Measurements from ENCODE around the gene IL5.

DNA sequence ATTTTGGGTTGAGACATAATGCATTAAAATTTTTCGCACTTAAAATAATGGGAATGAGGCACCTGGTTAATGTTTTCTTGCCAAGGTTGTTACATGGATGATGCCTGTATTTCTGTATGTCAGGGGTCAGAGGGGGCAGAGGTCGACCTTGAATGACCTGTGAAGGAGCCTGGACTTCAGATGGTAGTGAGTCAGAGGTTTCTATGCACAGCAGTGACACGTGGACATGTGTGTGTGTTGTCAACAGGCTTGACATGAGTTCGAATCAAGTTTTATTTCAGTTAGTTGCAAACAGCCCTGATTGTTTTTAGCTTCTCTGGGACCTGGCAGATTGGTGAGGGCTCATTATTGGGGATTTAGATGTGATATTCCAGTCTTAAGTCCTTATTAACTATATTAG, 3.6 kb downstream of the IL5 start:
- TF ChIP-seq POLR2A (IDR thresholded peaks at IDR 0.05; ENCODE audit: low read depth, low read length) = no peak
- TF ChIP-seq, protein P1, sequence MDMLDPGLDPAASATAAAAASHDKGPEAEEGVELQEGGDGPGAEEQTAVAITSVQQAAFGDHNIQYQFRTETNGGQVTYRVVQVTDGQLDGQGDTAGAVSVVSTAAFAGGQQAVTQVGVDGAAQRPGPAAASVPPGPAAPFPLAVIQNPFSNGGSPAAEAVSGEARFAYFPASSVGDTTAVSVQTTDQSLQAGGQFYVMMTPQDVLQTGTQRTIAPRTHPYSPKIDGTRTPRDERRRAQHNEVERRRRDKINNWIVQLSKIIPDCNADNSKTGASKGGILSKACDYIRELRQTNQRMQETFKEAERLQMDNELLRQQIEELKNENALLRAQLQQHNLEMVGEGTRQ (IDR thresholded peaks at IDR 0.05; ENCODE audit: low read depth, low read length) = no peak

Measured in IMR-90 (cell line).